Stomach (tissue), 9 donors: ENCODE measurements around the gene EHD4. TPM values are rescaled to one million over a fixed set of nuclear protein-coding genes. Genes with fewer than 3 reads are reported as not detected.

ENCODE experiments used
- DNase-seq, 2 donors: peaks; one replicate each; pipeline versions ENCODE4 v3.0.0 to v3.0.0-alpha.2; 2013 to 2019
- H3K27ac ChIP-seq, 5 donors: fragments of 200-600 bp in 4 of 5; sonication (generic) in 4 of 5; one replicate each; pipeline ENCODE4 v1.5.1; 2013 to 2019; ENCODE audit warnings: mild to moderate bottlenecking in 1 of 5, moderate library complexity in 1 of 5
- H3K27me3 ChIP-seq, 3 donors: fragments of 200-600 bp; sonication (generic); one replicate each; pipeline ENCODE4 v1.5.1; 2017 to 2019; ENCODE audit warnings: mixed run types in 1 of 3
- H3K36me3 ChIP-seq, 4 donors: fragments of 200-600 bp; sonication (generic); 1 replicate in 3 of 4; 2 replicates in 1 of 4; pipeline ENCODE4 v1.5.1; 2016 to 2019
- H3K4me1 ChIP-seq, 4 donors: fragments of 200-600 bp; sonication (generic); one replicate each; pipeline ENCODE4 v1.5.1; 2016 to 2019
- H3K4me3 ChIP-seq, 4 donors: fragments of 200-600 bp; sonication (generic) in 3 of 4; one replicate each; pipeline ENCODE4 v1.5.1; 2016 to 2019; ENCODE audit warnings: mild to moderate bottlenecking in 1 of 4
- H3K9me3 ChIP-seq, 4 donors: fragments of 200-600 bp; sonication (generic); one replicate each; pipeline ENCODE4 v1.5.1; 2016 to 2019
- CTCF ChIP-seq, 7 experiments: fragments of 450-650 bp in 4 of 7; fragments of 200-600 bp in 3 of 7; sonication (generic) in 3 of 7; IDR thresholded peaks; one replicate each; pipeline ENCODE4 v1.5.1; 2016 to 2019; ENCODE audit warnings: antibody characterized with exemption in 7 of 7, control low read depth in 2 of 7, mild to moderate bottlenecking in 1 of 7
- EP300 ChIP-seq: sonication (generic); formaldehyde crosslinking; IDR thresholded peaks from one replicate; pipeline ENCODE4 v1.6.1; 2017; ENCODE audit warnings: antibody characterized with exemption
- POLR2A ChIP-seq, 4 donors: fragments of 450-650 bp; IDR thresholded peaks; one replicate each; pipeline ENCODE4 v1.6.1; 2016; ENCODE audit warnings: antibody characterized with exemption in 4 of 4, control low read depth in 2 of 4, mild to moderate bottlenecking in 1 of 4, moderate library complexity in 1 of 4
- POLR2AphosphoS5 ChIP-seq, 3 donors: sonication (generic); formaldehyde crosslinking; IDR thresholded peaks; one replicate each; pipeline ENCODE4 v1.6.1; 2016; ENCODE audit warnings: antibody characterized with exemption in 3 of 3
- WGBS, 5 donors: extraction: QIAGEN DNeasy Blood & Tissue Kit in 3 of 5; methylation state at CpG; one replicate each; pipeline versions ENCODE4 v1.1.5 to v1.1.7; 2013 to 2018; 5-methylcytosine and 5-hydroxymethylcytosine counted together
- intact Hi-C: fragments of 100-400 bp; cut with DNase I; formaldehyde crosslinking; loops from one replicate; pipeline ENCODE4 v1.15.1; 2023; ENCODE audit warnings: low total_unique reads
- polyA plus RNA-seq, 3 donors: library from polyadenylated mRNA; stranded (reverse); fragments of 200-250 nt; gene quantifications; one replicate each; pipeline ENCODE4 v1.2.3, GENCODE V29; 2013
- total RNA-seq, 5 donors: library from RNA; depleted of rRNA; stranded (reverse); fragments of >200 nt; gene quantifications; one replicate each; pipeline versions ENCODE4 v1.1.0 to v1.2.3, GENCODE V29; 2014 to 2016
- donor health status: healthy with polysubstance abuse.
- donor health status: Bipolar disorder and iron deficiency.
- donor health status: healthy.

EHD4 gene
- total and polyA plus RNA-seq, 8 donors, result 5.8 to 86.4 (median 16.2) TPM

- DNase-seq, result no peak
- Histone ChIP-seq H3K4me1 (peaks cover 24 to 35% (median 35%) of the 10 kb centered on the region in 4 donors), H3K27ac (no peak overlapping the region), H3K36me3 (no peaks in the 10 kb centered on the region), H3K27me3 (no peaks in the 10 kb centered on the region), H3K4me3 (no peak overlapping the region), H3K9me3 (no peaks in the 10 kb centered on the region)
- 87 to 93% (median 91%) methylated on average over 6 of the region's 6 CpGs for WGBS, 5 donors
- TF ChIP-seq POLR2AphosphoS5 (IDR thresholded peaks at IDR 0.05) (no peak), CTCF (IDR thresholded peaks at IDR 0.05) (no peak), POLR2A (IDR thresholded peaks at IDR 0.05) (no peak), EP300 (no peak)
- intact Hi-C loops, result no loop called here
Measured at GRCh38 chr15:41891226-41891625, 81.1 kb downstream of the EHD4 start.

GRCh38 chr15:41890050-41890690 is 82.2 kb downstream of the EHD4 start:
- TF ChIP-seq POLR2AphosphoS5 (IDR thresholded peaks at IDR 0.05), result no peak
- no peak for TF ChIP-seq EP300
- TF ChIP-seq CTCF (IDR thresholded peaks at IDR 0.05), result no peak
- no peak for TF ChIP-seq POLR2A (IDR thresholded peaks at IDR 0.05)
- Histone ChIP-seq H3K36me3 (no peaks in the 10 kb centered on the region), H3K4me1 (peaks cover 22 to 32% (median 32%) of the 10 kb centered on the region in 4 donors), H3K4me3 (no peak overlapping the region), H3K27ac (no peak overlapping the region), H3K27me3 (no peaks in the 10 kb centered on the region), H3K9me3 (no peaks in the 10 kb centered on the region)
- intact Hi-C loops, result no loop called here
- DNase-seq, result no peak
- 93 to 100% (median 94%) methylated on average over 6 of the region's 6 CpGs for WGBS, 5 donors

GRCh38 chr15:41888662-41889253 is 83.6 kb downstream of the EHD4 start:
- Histone ChIP-seq H3K27ac (no peak overlapping the region), H3K4me1 (peaks cover 8 to 18% (median 18%) of the 10 kb centered on the region in 4 donors), H3K36me3 (no peaks in the 10 kb centered on the region), H3K9me3 (no peaks in the 10 kb centered on the region), H3K4me3 (no peak overlapping the region), H3K27me3 (no peaks in the 10 kb centered on the region)
- 83 to 86% (median 85%) methylated on average over 6 to 7 of the region's 7 CpGs for WGBS, 5 donors
- intact Hi-C loops, result no loop called here
- TF ChIP-seq EP300 (no peak), POLR2A (IDR thresholded peaks at IDR 0.05) (no peak), CTCF (IDR thresholded peaks at IDR 0.05) (no peak), POLR2AphosphoS5 (IDR thresholded peaks at IDR 0.05) (no peak)
- no peak for DNase-seq

- Histone ChIP-seq H3K4me1 (peaks cover 7 to 14% (median 13%) of the 10 kb centered on the region in 4 donors), H3K4me3 (no peak overlapping the region), H3K36me3 (no peaks in the 10 kb centered on the region), H3K27ac (no peak overlapping the region), H3K27me3 (no peaks in the 10 kb centered on the region), H3K9me3 (no peaks in the 10 kb centered on the region)
- DNase-seq, result no peak
- WGBS, 5 donors, result 86 to 92% (median 88%) methylated on average over 8 to 9 of the region's 9 CpGs
- intact Hi-C loops, result no loop called here
- TF ChIP-seq POLR2AphosphoS5 (IDR thresholded peaks at IDR 0.05) (no peak), CTCF (IDR thresholded peaks at IDR 0.05) (no peak)
Measured at GRCh38 chr15:41887893-41888292, 84.5 kb downstream of the EHD4 start.
